ENCODE measurements around the gene PRLR. TPM values are rescaled to one million over a fixed set of nuclear protein-coding genes. Genes with fewer than 3 reads are reported as not detected.

The PRLR gene
- total and polyA plus RNA-seq, 4 donors: 3.5 to 44.5 (median 14.3) TPM

DNA sequence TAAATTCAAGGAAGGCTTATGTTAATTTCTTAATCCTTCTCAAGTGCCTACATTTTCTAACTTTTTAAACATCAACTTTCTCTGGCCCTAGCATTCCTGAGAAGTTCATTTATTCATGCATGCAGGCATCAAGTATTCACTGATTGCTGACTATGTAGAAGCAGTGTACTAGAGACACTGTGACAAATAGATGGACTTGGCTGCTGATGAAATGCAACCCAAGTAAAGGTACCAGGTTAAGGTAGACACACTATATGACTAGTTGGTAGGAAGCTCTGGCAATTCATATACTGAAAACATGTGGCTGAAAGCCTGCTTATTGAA lies 66.6 kb downstream of the PRLR start:
- TF ChIP-seq GABPA (IDR thresholded peaks at IDR 0.05 in 1 of 2, conservative IDR thresholded peaks at IDR 0.05 in 1 of 2) (no peak), FOXA1 (IDR thresholded peaks at IDR 0.05) (no peak), EGR1 (IDR thresholded peaks at IDR 0.05; ENCODE audit: low read depth in 2 of 2) (no peak), RXRA (IDR thresholded peaks at IDR 0.05) (no peak), TAF1 (conservative IDR thresholded peaks at IDR 0.05) (no peak), HNF4A (conservative IDR thresholded peaks at IDR 0.05) (no peak), SP1 (IDR thresholded peaks at IDR 0.05) (no peak), JUND (IDR thresholded peaks at IDR 0.05) (no peak), NR2F2 (IDR thresholded peaks at IDR 0.05) (no peak), YY1 (IDR thresholded peaks at IDR 0.05) (no peak), RAD21 (IDR thresholded peaks at IDR 0.05) (no peak)
- TF ChIP-seq, protein P1, sequence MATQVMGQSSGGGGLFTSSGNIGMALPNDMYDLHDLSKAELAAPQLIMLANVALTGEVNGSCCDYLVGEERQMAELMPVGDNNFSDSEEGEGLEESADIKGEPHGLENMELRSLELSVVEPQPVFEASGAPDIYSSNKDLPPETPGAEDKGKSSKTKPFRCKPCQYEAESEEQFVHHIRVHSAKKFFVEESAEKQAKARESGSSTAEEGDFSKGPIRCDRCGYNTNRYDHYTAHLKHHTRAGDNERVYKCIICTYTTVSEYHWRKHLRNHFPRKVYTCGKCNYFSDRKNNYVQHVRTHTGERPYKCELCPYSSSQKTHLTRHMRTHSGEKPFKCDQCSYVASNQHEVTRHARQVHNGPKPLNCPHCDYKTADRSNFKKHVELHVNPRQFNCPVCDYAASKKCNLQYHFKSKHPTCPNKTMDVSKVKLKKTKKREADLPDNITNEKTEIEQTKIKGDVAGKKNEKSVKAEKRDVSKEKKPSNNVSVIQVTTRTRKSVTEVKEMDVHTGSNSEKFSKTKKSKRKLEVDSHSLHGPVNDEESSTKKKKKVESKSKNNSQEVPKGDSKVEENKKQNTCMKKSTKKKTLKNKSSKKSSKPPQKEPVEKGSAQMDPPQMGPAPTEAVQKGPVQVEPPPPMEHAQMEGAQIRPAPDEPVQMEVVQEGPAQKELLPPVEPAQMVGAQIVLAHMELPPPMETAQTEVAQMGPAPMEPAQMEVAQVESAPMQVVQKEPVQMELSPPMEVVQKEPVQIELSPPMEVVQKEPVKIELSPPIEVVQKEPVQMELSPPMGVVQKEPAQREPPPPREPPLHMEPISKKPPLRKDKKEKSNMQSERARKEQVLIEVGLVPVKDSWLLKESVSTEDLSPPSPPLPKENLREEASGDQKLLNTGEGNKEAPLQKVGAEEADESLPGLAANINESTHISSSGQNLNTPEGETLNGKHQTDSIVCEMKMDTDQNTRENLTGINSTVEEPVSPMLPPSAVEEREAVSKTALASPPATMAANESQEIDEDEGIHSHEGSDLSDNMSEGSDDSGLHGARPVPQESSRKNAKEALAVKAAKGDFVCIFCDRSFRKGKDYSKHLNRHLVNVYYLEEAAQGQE (IDR thresholded peaks at IDR 0.05): no peak
- TF ChIP-seq, protein P2, sequence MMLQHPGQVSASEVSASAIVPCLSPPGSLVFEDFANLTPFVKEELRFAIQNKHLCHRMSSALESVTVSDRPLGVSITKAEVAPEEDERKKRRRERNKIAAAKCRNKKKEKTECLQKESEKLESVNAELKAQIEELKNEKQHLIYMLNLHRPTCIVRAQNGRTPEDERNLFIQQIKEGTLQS (IDR thresholded peaks at IDR 0.05): no peak
- TF ChIP-seq, protein P3, sequence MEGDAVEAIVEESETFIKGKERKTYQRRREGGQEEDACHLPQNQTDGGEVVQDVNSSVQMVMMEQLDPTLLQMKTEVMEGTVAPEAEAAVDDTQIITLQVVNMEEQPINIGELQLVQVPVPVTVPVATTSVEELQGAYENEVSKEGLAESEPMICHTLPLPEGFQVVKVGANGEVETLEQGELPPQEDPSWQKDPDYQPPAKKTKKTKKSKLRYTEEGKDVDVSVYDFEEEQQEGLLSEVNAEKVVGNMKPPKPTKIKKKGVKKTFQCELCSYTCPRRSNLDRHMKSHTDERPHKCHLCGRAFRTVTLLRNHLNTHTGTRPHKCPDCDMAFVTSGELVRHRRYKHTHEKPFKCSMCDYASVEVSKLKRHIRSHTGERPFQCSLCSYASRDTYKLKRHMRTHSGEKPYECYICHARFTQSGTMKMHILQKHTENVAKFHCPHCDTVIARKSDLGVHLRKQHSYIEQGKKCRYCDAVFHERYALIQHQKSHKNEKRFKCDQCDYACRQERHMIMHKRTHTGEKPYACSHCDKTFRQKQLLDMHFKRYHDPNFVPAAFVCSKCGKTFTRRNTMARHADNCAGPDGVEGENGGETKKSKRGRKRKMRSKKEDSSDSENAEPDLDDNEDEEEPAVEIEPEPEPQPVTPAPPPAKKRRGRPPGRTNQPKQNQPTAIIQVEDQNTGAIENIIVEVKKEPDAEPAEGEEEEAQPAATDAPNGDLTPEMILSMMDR (IDR thresholded peaks at IDR 0.05; ENCODE audit: low read depth, low read length, missing input control): no peak
- TF ChIP-seq, protein P4, sequence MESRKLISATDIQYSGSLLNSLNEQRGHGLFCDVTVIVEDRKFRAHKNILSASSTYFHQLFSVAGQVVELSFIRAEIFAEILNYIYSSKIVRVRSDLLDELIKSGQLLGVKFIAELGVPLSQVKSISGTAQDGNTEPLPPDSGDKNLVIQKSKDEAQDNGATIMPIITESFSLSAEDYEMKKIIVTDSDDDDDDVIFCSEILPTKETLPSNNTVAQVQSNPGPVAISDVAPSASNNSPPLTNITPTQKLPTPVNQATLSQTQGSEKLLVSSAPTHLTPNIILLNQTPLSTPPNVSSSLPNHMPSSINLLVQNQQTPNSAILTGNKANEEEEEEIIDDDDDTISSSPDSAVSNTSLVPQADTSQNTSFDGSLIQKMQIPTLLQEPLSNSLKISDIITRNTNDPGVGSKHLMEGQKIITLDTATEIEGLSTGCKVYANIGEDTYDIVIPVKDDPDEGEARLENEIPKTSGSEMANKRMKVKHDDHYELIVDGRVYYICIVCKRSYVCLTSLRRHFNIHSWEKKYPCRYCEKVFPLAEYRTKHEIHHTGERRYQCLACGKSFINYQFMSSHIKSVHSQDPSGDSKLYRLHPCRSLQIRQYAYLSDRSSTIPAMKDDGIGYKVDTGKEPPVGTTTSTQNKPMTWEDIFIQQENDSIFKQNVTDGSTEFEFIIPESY (IDR thresholded peaks at IDR 0.05): no peak
- TF ChIP-seq, protein P5, sequence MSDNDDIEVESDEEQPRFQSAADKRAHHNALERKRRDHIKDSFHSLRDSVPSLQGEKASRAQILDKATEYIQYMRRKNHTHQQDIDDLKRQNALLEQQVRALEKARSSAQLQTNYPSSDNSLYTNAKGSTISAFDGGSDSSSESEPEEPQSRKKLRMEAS (IDR thresholded peaks at IDR 0.05): no peak

More for the DNA sequence above, 66.6 kb downstream of the PRLR start:
- H3K36me3 ChIP-seq (ENCODE audit: control insufficient read depth in 4 of 4, insufficient read depth in 3 of 4, low read depth in 1 of 4, low read length in 3 of 4): no peaks in the 10 kb centered on the region
- no peak for DNase-seq (ENCODE audit: low spot score)
- H3K4me1 ChIP-seq (ENCODE audit: control insufficient read depth in 4 of 4, insufficient read depth in 4 of 4, low read length in 3 of 4): peaks cover 0 to 27% (median 4%) of the 10 kb centered on the region in 4 donors
- no peak overlapping the region for H3K4me3 ChIP-seq (ENCODE audit: low read depth in 1 of 3, low read length in 3 of 3)
- no peak overlapping the region for H3K27ac ChIP-seq (ENCODE audit: low read depth in 1 of 2, low read length in 2 of 2)
- no peaks in the 10 kb centered on the region for H3K9me3 ChIP-seq (ENCODE audit: control insufficient read depth in 4 of 4, low read length in 3 of 4)
- H3K9ac ChIP-seq (ENCODE audit: low read depth in 1 of 2, low read length in 2 of 2): no peak overlapping the region
- no peaks in the 10 kb centered on the region for H3K27me3 ChIP-seq (ENCODE audit: control insufficient read depth in 4 of 4, insufficient read depth in 4 of 4, low read length in 3 of 4)

Measured in liver (tissue), 9 donors.